GM21619 (cell line): ENCODE results near the gene RHBDD1.
A peak's percentile ranks its signal among the peaks of the same experiment; 100 is the strongest.

Source experiments
- ATAC-seq: cut with Tn5 transposase; IDR thresholded peaks from one replicate; pipeline ENCODE4 v1.9.1; 2021; ENCODE audit not compliant: unreplicated experiment

RHBDD1 gene

GRCh38 chr2:226978300-226978699, 142.4 kb downstream of the RHBDD1 start:
- ATAC-seq = no peak

- ATAC-seq = no peak
These were observed 143.2 kb downstream of the RHBDD1 start for GRCh38 chr2:226979004-226979403.

GRCh38 chr2:226981791-226982326, 146.0 kb downstream of the RHBDD1 start:
- ATAC-seq = no peak

- peak; percentile 8 for ATAC-seq
These were observed 148.3 kb downstream of the RHBDD1 start for GRCh38 chr2:226983895-226984749.

- peak; percentile 98 for ATAC-seq
These were observed 149.1 kb downstream of the RHBDD1 start for GRCh38 chr2:226984750-226985582.

GRCh38 chr2:226985583-226985946, 149.7 kb downstream of the RHBDD1 start:
- no peak for ATAC-seq

GRCh38 chr2:226991663-226992062, 155.8 kb downstream of the RHBDD1 start:
- ATAC-seq = no peak

- no peak for ATAC-seq
These were observed 157.3 kb downstream of the RHBDD1 start for GRCh38 chr2:226993171-226993570.

GRCh38 chr2:226994775-226995174, 158.9 kb downstream of the RHBDD1 start:
- no peak for ATAC-seq

- ATAC-seq = peak; percentile 52
These were observed 159.8 kb downstream of the RHBDD1 start for GRCh38 chr2:226995625-226996041.

- no peak for ATAC-seq
These were observed 163.8 kb downstream of the RHBDD1 start for GRCh38 chr2:226999661-227000060.

GRCh38 chr2:227000123-227000522, 164.3 kb downstream of the RHBDD1 start:
- ATAC-seq = no peak

- no peak for ATAC-seq
These were observed 168.6 kb downstream of the RHBDD1 start for GRCh38 chr2:227004482-227004881.

- ATAC-seq = no peak
These were observed 170.5 kb downstream of the RHBDD1 start for GRCh38 chr2:227006189-227006897.

- ATAC-seq = no peak
These were observed 171.3 kb downstream of the RHBDD1 start for GRCh38 chr2:227007148-227007547.

GRCh38 chr2:227007940-227008339, 172.1 kb downstream of the RHBDD1 start:
- ATAC-seq = no peak

GRCh38 chr2:227010433-227010832, 174.6 kb downstream of the RHBDD1 start:
- no peak for ATAC-seq

GRCh38 chr2:227013330-227013729, 177.5 kb downstream of the RHBDD1 start:
- ATAC-seq = no peak

- ATAC-seq = no peak
These were observed 178.0 kb downstream of the RHBDD1 start for GRCh38 chr2:227013881-227014280.

- no peak for ATAC-seq
These were observed 181.0 kb downstream of the RHBDD1 start for GRCh38 chr2:227016894-227017293.

- no peak for ATAC-seq
These were observed 184.6 kb downstream of the RHBDD1 start for GRCh38 chr2:227020416-227020815.
